A673 (cell line): Measurements from ENCODE around the gene BIRC6.
"Not testable (repeated sequence)": the region's sequence is repeated elsewhere in the genome, so short reads cannot be mapped to it uniquely, and the experiment has no call there.

Experiments
- EZH2 ChIP-seq: fragments of 200-600 bp; sonication (generic); IDR thresholded peaks from 2 replicates; pipeline ENCODE4 v1.6.1; 2017; ENCODE audit warnings: borderline replicate concordance, low read depth, mild to moderate bottlenecking, mixed read lengths, antibody characterized with exemption, low read length; ENCODE audit not compliant: poor library complexity, severe bottlenecking
- TF ChIP-seq, protein P1 (sequence below): fragments of 300-800, 200-600 bp; sonication (generic); conservative IDR thresholded peaks from 2 replicates; pipeline ENCODE4 v1.5.1; 2017; ENCODE audit warnings: low read depth, mild to moderate bottlenecking, antibody characterized with exemption, low read length, moderate library complexity, mixed read lengths

DNA sequence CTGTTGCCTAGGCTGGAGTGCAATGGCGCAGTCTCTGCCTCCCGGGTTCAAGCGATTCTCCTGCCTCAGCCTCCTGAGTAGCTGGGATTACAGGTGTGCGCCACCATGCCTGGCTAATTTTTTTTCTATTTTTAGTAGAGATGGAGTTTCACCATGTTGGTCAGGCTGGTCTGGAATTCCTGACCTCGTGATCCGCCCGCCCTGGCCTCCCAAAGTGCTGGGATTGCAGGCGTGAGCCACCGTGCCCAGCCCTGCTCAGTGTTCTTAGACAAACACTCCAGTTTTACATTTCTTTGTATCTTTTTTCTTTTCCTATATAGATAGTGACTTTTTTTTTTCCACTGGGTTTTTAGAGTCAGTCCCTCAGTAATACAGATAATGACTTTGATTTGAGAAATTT, 7.5 kb downstream of the BIRC6 start:
- TF ChIP-seq, protein P1, sequence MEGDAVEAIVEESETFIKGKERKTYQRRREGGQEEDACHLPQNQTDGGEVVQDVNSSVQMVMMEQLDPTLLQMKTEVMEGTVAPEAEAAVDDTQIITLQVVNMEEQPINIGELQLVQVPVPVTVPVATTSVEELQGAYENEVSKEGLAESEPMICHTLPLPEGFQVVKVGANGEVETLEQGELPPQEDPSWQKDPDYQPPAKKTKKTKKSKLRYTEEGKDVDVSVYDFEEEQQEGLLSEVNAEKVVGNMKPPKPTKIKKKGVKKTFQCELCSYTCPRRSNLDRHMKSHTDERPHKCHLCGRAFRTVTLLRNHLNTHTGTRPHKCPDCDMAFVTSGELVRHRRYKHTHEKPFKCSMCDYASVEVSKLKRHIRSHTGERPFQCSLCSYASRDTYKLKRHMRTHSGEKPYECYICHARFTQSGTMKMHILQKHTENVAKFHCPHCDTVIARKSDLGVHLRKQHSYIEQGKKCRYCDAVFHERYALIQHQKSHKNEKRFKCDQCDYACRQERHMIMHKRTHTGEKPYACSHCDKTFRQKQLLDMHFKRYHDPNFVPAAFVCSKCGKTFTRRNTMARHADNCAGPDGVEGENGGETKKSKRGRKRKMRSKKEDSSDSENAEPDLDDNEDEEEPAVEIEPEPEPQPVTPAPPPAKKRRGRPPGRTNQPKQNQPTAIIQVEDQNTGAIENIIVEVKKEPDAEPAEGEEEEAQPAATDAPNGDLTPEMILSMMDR = not testable (repeated sequence)
- TF ChIP-seq EZH2 = not testable (repeated sequence)
